GM12874 (cell line): ENCODE data around the gene KAT2B.

ENCODE experiments used
- CTCF ChIP-seq: IDR thresholded peaks from 2 replicates; pipeline ENCODE4 v1.5.1; 2011; ENCODE audit warnings: low read depth, mild to moderate bottlenecking, control low read depth, low read length, moderate library complexity; ENCODE audit not compliant: insufficient read depth

KAT2B gene

GRCh38 chr3:20154928-20155327 lies 114.7 kb downstream of the KAT2B start:
- TF ChIP-seq CTCF = no peak

GRCh38 chr3:20160230-20160629 lies 120.0 kb downstream of the KAT2B start:
- TF ChIP-seq CTCF = no peak

GRCh38 chr3:20161714-20162113 lies 121.5 kb downstream of the KAT2B start:
- no peak for TF ChIP-seq CTCF

- TF ChIP-seq CTCF = no peak
Observed at GRCh38 chr3:20173844-20174410, 133.7 kb downstream of the KAT2B start.

- TF ChIP-seq CTCF = no peak
Observed at GRCh38 chr3:20181276-20181675, 141.0 kb downstream of the KAT2B start.

- no peak for TF ChIP-seq CTCF
Observed at GRCh38 chr3:20182206-20182605, 142.0 kb downstream of the KAT2B start.

- TF ChIP-seq CTCF = no peak
Observed at GRCh38 chr3:20185331-20185678, 145.1 kb downstream of the KAT2B start.
